Measurements from ENCODE around the gene SIN3A. TPM values are rescaled to one million over a fixed set of nuclear protein-coding genes. Genes with fewer than 3 reads are reported as not detected.
"Not testable (repeated sequence)": the region's sequence is repeated elsewhere in the genome, so short reads cannot be mapped to it uniquely, and the experiment has no call there.

SIN3A gene
- total RNA-seq, 2 experiments from 2014 or later, result 113 to 119 TPM

- peaks cover 47% of the 10 kb centered on the region for H3K36me3 Mint-ChIP-seq
- no peak overlapping the region for H3K4me3 Mint-ChIP-seq
- peaks cover 3% of the 10 kb centered on the region for H3K4me1 Mint-ChIP-seq
- POLR2A ChIA-PET, result no interaction called here
- no peaks in the 10 kb centered on the region for H3K27me3 Mint-ChIP-seq
- H3K9me3 Mint-ChIP-seq, result no peaks in the 10 kb centered on the region
- DNase-seq, result no peak
- no peak for ATAC-seq (ENCODE audit: low read depth)
- H3K27ac Mint-ChIP-seq, result no peak overlapping the region
Observed at GRCh38 chr15:75403892-75404291, 47.6 kb downstream of the SIN3A start.

GRCh38 chr15:75397494-75397893 lies 54.0 kb downstream of the SIN3A start:
- H3K36me3 Mint-ChIP-seq, result peaks cover 29% of the 10 kb centered on the region
- no peaks in the 10 kb centered on the region for H3K9me3 Mint-ChIP-seq
- no peak overlapping the region for H3K4me3 Mint-ChIP-seq
- no peak for DNase-seq
- H3K27me3 Mint-ChIP-seq, result no peaks in the 10 kb centered on the region
- H3K4me1 Mint-ChIP-seq, result peaks cover 3% of the 10 kb centered on the region
- no peak for ATAC-seq (ENCODE audit: low read depth)
- no peak overlapping the region for H3K27ac Mint-ChIP-seq
- POLR2A ChIA-PET, result no interaction called here

- H3K4me3 Mint-ChIP-seq, result no peak overlapping the region
- peaks cover 27% of the 10 kb centered on the region for H3K36me3 Mint-ChIP-seq
- peaks cover 4% of the 10 kb centered on the region for H3K4me1 Mint-ChIP-seq
- no peaks in the 10 kb centered on the region for H3K27me3 Mint-ChIP-seq
- DNase-seq (no peak), ATAC-seq (ENCODE audit: low read depth) (no peak)
- peak overlapping the region; percentile 64 for H3K27ac Mint-ChIP-seq
- POLR2A ChIA-PET, result interaction anchor here (0.8 kb wide), 1 partner anchor 22 kb away, joined by 3 read pairs; no protein-coding TSS in a partner anchor
- H3K9me3 Mint-ChIP-seq, result no peaks in the 10 kb centered on the region
Observed at GRCh38 chr15:75389791-75390382, 61.6 kb downstream of the SIN3A start.

- ATAC-seq (ENCODE audit: low read depth); H3K27me3 Mint-ChIP-seq; DNase-seq; H3K4me1 Mint-ChIP-seq; H3K9me3 Mint-ChIP-seq; POLR2A ChIA-PET; H3K27ac Mint-ChIP-seq; H3K4me3 Mint-ChIP-seq: not testable (repeated sequence)
- H3K36me3 Mint-ChIP-seq, result peaks cover 31% of the 10 kb centered on the region
Observed at GRCh38 chr15:75383986-75384385, 67.5 kb downstream of the SIN3A start.

GRCh38 chr15:75380773-75381172 lies 70.7 kb downstream of the SIN3A start:
- ATAC-seq (ENCODE audit: low read depth), result no peak

GRCh38 chr15:75371901-75372688 lies 79.4 kb downstream of the SIN3A start:
- Mint-ChIP-seq H3K36me3 (peaks cover 24% of the 10 kb centered on the region), H3K4me3 (no peak overlapping the region), H3K4me1 (peaks cover 22% of the 10 kb centered on the region), H3K27ac (no peak overlapping the region), H3K9me3 (no peaks in the 10 kb centered on the region), H3K27me3 (no peaks in the 10 kb centered on the region)
- no peak for ATAC-seq (ENCODE audit: low read depth)
- DNase-seq, result no peak
- POLR2A ChIA-PET, result interaction anchor here (0.7 to 1.1 kb wide), 2 partner anchors 82 to 290 kb away, joined by 3 to 4 read pairs; no protein-coding TSS in a partner anchor

More at GRCh38 chr15:75380773-75381172, 70.7 kb downstream of the SIN3A start:
- H3K36me3 Mint-ChIP-seq, result peaks cover 31% of the 10 kb centered on the region
- no peaks in the 10 kb centered on the region for H3K27me3 Mint-ChIP-seq
- no peak overlapping the region for H3K4me3 Mint-ChIP-seq
- DNase-seq, result no peak
- no peaks in the 10 kb centered on the region for H3K9me3 Mint-ChIP-seq
- H3K4me1 Mint-ChIP-seq, result peaks cover 1% of the 10 kb centered on the region
- no peak overlapping the region for H3K27ac Mint-ChIP-seq
- POLR2A ChIA-PET, result no interaction called here

GRCh38 chr15:75371486-75371885 lies 80.0 kb downstream of the SIN3A start:
- H3K36me3 Mint-ChIP-seq, result peaks cover 23% of the 10 kb centered on the region
- no peak overlapping the region for H3K27ac Mint-ChIP-seq
- H3K4me1 Mint-ChIP-seq, result peaks cover 27% of the 10 kb centered on the region
- no peaks in the 10 kb centered on the region for H3K9me3 Mint-ChIP-seq
- ATAC-seq (ENCODE audit: low read depth), result no peak
- no peak for DNase-seq
- POLR2A ChIA-PET, result interaction anchor here (1.1 kb wide), 1 partner anchor 83 kb away, joined by 4 read pairs; no protein-coding TSS in a partner anchor
- no peaks in the 10 kb centered on the region for H3K27me3 Mint-ChIP-seq
- no peak overlapping the region for H3K4me3 Mint-ChIP-seq

GRCh38 chr15:75369897-75370581 lies 81.5 kb downstream of the SIN3A start:
- H3K4me3 Mint-ChIP-seq, result peak overlapping the region; percentile 89
- ATAC-seq (ENCODE audit: low read depth), result no peak
- peak overlapping the region; percentile 44 for H3K27ac Mint-ChIP-seq
- POLR2A ChIA-PET, result interaction anchor here (0.6 to 3.6 kb wide), 8 partner anchors 9 to 270 kb away, joined by 3 to 110 read pairs (median 4); partner anchors contain the start of genes IMP3, SIN3A and SNUPN
- H3K27me3 Mint-ChIP-seq, result no peaks in the 10 kb centered on the region
- H3K36me3 Mint-ChIP-seq, result peaks cover 20% of the 10 kb centered on the region
- no peak for DNase-seq
- no peaks in the 10 kb centered on the region for H3K9me3 Mint-ChIP-seq
- H3K4me1 Mint-ChIP-seq, result peaks cover 27% of the 10 kb centered on the region

GRCh38 chr15:75368689-75369239 lies 82.7 kb downstream of the SIN3A start:
- H3K27ac Mint-ChIP-seq, result peak overlapping the region; percentile 91
- no peaks in the 10 kb centered on the region for H3K9me3 Mint-ChIP-seq
- no peaks in the 10 kb centered on the region for H3K27me3 Mint-ChIP-seq
- peak; percentile 6 for ATAC-seq (ENCODE audit: low read depth)
- H3K36me3 Mint-ChIP-seq, result peaks cover 17% of the 10 kb centered on the region
- H3K4me1 Mint-ChIP-seq, result peaks cover 22% of the 10 kb centered on the region
- POLR2A ChIA-PET, result interaction anchor here (0.6 to 3.6 kb wide), 19 partner anchors 9 to 316 kb away, joined by 3 to 110 read pairs (median 5); partner anchors contain the start of genes IMP3, PTPN9, SIN3A and SNUPN
- no peak for DNase-seq
- peak overlapping the region; percentile 89 for H3K4me3 Mint-ChIP-seq

- no peaks in the 10 kb centered on the region for H3K9me3 Mint-ChIP-seq
- H3K27me3 Mint-ChIP-seq, result no peaks in the 10 kb centered on the region
- peak within 1 kb of the TSS; percentile 91 for H3K27ac Mint-ChIP-seq
- peak; percentile 91 for ATAC-seq (ENCODE audit: low read depth)
- H3K4me1 Mint-ChIP-seq, result peaks cover 22% of the 10 kb centered on the region
- peak within 1 kb of the TSS; percentile 89 for H3K4me3 Mint-ChIP-seq
- peaks cover 17% of the 10 kb centered on the region for H3K36me3 Mint-ChIP-seq
- peak; percentile 94 for DNase-seq
- POLR2A ChIA-PET, result interaction anchor here (0.6 to 3.6 kb wide), 24 partner anchors 9 to 1238 kb away, joined by 3 to 110 read pairs (median 4); partner anchors contain the start of genes COMMD4, IMP3, ISLR2 and PTPN9
Observed at GRCh38 chr15:75367913-75368688, 83.4 kb downstream of the SIN3A start, which contains the start of gene MAN2C1. TSS of gene MAN2C1 (minus strand) at chr15:75368607. CDS start at chr15:75368583, 24 bp downstream.

GRCh38 chr15:75367406-75367912 lies 84.0 kb downstream of the SIN3A start:
- DNase-seq (no peak), ATAC-seq (ENCODE audit: low read depth) (no peak)
- peaks cover 17% of the 10 kb centered on the region for H3K36me3 Mint-ChIP-seq
- peak overlapping the region; percentile 89 for H3K4me3 Mint-ChIP-seq
- H3K4me1 Mint-ChIP-seq, result peaks cover 18% of the 10 kb centered on the region
- H3K27me3 Mint-ChIP-seq, result no peaks in the 10 kb centered on the region
- POLR2A ChIA-PET, result interaction anchor here (0.6 to 3.6 kb wide), 20 partner anchors 8 to 1237 kb away, joined by 3 to 110 read pairs (median 4); partner anchors contain the start of genes COMMD4, IMP3, ISLR2 and PTPN9
- peak overlapping the region; percentile 40 for H3K27ac Mint-ChIP-seq
- H3K9me3 Mint-ChIP-seq, result no peaks in the 10 kb centered on the region

GRCh38 chr15:75367006-75367405 lies 84.5 kb downstream of the SIN3A start:
- POLR2A ChIA-PET, result interaction anchor here (0.7 to 3.6 kb wide), 6 partner anchors 13 to 273 kb away, joined by 3 to 110 read pairs (median 10); partner anchors contain the start of genes IMP3 and SIN3A
- H3K36me3 Mint-ChIP-seq, result peaks cover 17% of the 10 kb centered on the region
- no peaks in the 10 kb centered on the region for H3K27me3 Mint-ChIP-seq
- no peaks in the 10 kb centered on the region for H3K9me3 Mint-ChIP-seq
- DNase-seq (no peak), ATAC-seq (ENCODE audit: low read depth) (no peak)
- H3K4me3 Mint-ChIP-seq, result peak overlapping the region; percentile 89
- peaks cover 18% of the 10 kb centered on the region for H3K4me1 Mint-ChIP-seq
- no peak overlapping the region for H3K27ac Mint-ChIP-seq
